HepG2 (cell line): ENCODE measurements around the gene GNL2. TPM values are rescaled to one million over a fixed set of nuclear protein-coding genes. Genes with fewer than 3 reads are reported as not detected.
A peak's percentile ranks its signal among the peaks of the same experiment; 100 is the strongest.

ENCODE experiments used
- AKAP8 ChIP-seq: sonication (generic); formaldehyde crosslinking; IDR thresholded peaks from 2 replicates; pipeline ENCODE4 v1.5.1; 2020; ENCODE audit warnings: mild to moderate bottlenecking, missing genetic modification reagents
- CREB1 ChIP-seq, 2 experiments: fragments of 450-650 bp in 1 of 2; IDR thresholded peaks; 2 replicates each; pipeline ENCODE4 v1.6.1; 2016 to 2017; ENCODE audit warnings: control low read depth in 1 of 2, mild to moderate bottlenecking in 1 of 2, missing compliant biosample characterization in 1 of 2, missing genetic modification characterization in 1 of 2
- ELF4 ChIP-seq: sonication (generic); formaldehyde crosslinking; IDR thresholded peaks from 2 replicates; pipeline ENCODE4 v1.5.0; 2020; ENCODE audit warnings: missing genetic modification reagents, mild to moderate bottlenecking, moderate library complexity, borderline replicate concordance
- ETV5 ChIP-seq: IDR thresholded peaks from 2 replicates; pipeline ENCODE4 v1.6.1; 2018; ENCODE audit warnings: missing biosample characterization, missing genetic modification reagents, inconsistent platforms, borderline replicate concordance
- GABPA ChIP-seq, 2 experiments: IDR thresholded peaks; 2 replicates each; pipeline ENCODE4 v1.6.1; 2011 to 2016; ENCODE audit warnings: low read depth in 2 of 2, low read length in 1 of 2, missing biosample characterization in 1 of 2, missing genetic modification characterization in 1 of 2
- KAT7 ChIP-seq: IDR thresholded peaks from 2 replicates; pipeline ENCODE4 v1.6.1; 2018; ENCODE audit warnings: borderline replicate concordance, missing compliant biosample characterization
- MTA1 ChIP-seq: sonication (generic); formaldehyde crosslinking; IDR thresholded peaks from 2 replicates; pipeline ENCODE4 v1.4.0; 2020; ENCODE audit warnings: missing genetic modification reagents, mild to moderate bottlenecking, borderline replicate concordance
- RAD51 ChIP-seq: fragments of 450-650 bp; IDR thresholded peaks from 2 replicates; pipeline ENCODE4 v1.6.1; 2016; ENCODE audit warnings: borderline replicate concordance
- SCMH1 ChIP-seq: sonication (generic); formaldehyde crosslinking; IDR thresholded peaks from 2 replicates; pipeline ENCODE4 v1.9.0; 2021; ENCODE audit warnings: missing genetic modification reagents, mild to moderate bottlenecking, borderline replicate concordance
- SOX13 ChIP-seq, 3 experiments: fragments of 450-650 bp in 1 of 3; sonication (generic) in 1 of 3; formaldehyde crosslinking in 1 of 3; IDR thresholded peaks in 2 of 3; conservative IDR thresholded peaks in 1 of 3; 2 replicates each; pipeline versions ENCODE4 v1.5.0 to v1.6.1; 2016 to 2020; ENCODE audit warnings: antibody characterized with exemption in 1 of 3, mild to moderate bottlenecking in 1 of 3, missing compliant biosample characterization in 1 of 3, missing genetic modification reagents in 1 of 3, moderate library complexity in 1 of 3
- TEAD2 ChIP-seq: sonication (generic); formaldehyde crosslinking; IDR thresholded peaks from 2 replicates; pipeline ENCODE4 v1.9.0; 2021; ENCODE audit warnings: missing genetic modification reagents
- TMF1 ChIP-seq: sonication (generic); formaldehyde crosslinking; IDR thresholded peaks from 2 replicates; pipeline ENCODE4 v1.8.1; 2022; ENCODE audit warnings: low read depth, missing genetic modification reagents
- ZNF260 ChIP-seq: sonication (generic); formaldehyde crosslinking; IDR thresholded peaks from 2 replicates; pipeline ENCODE4 v1.4.0; 2020; ENCODE audit warnings: missing genetic modification reagents, low read depth, mild to moderate bottlenecking, borderline replicate concordance
- ZNF766 ChIP-seq: sonication (generic); formaldehyde crosslinking; IDR thresholded peaks from 2 replicates; pipeline ENCODE4 v1.5.0; 2020; ENCODE audit warnings: missing genetic modification reagents, borderline replicate concordance
- ZNF883 ChIP-seq: sonication (generic); formaldehyde crosslinking; IDR thresholded peaks from 2 replicates; pipeline ENCODE4 v1.5.1; 2020; ENCODE audit warnings: mild to moderate bottlenecking, missing genetic modification reagents; ENCODE audit errors: not compliant biosample characterization
- polyA plus RNA-seq, 8 experiments: library from polyadenylated mRNA; depleted of rRNA in 3 of 8; stranded (reverse) in 7 of 8; unstranded in 1 of 8; fragments of >200 nt; fragmentation: Illumina TruSeq in 4 of 8; extraction: Trizol in 4 of 8; gene quantifications; 2 replicates each; pipeline versions ENCODE4 v1.2.1 to v1.2.3, GENCODE V29; 2011 to 2016; ENCODE audit warnings: low read depth in 4 of 8, missing spikeins in 1 of 8, mixed read lengths in 1 of 8; ENCODE audit not compliant: insufficient read depth in 1 of 8
- total RNA-seq, 5 experiments: library from RNA; depleted of rRNA; stranded (reverse); fragments of >200 nt; fragmentation: Illumina TruSeq; extraction: Trizol; gene quantifications; 2 replicates each; pipeline ENCODE4 v1.2.3, GENCODE V29; 2016; ENCODE audit warnings: low read depth in 1 of 5
- TF ChIP-seq, protein P1 (sequence below): IDR thresholded peaks from 2 replicates; pipeline ENCODE4 v1.6.1; 2016; ENCODE audit warnings: missing genetic modification reagents, missing compliant biosample characterization
- TF ChIP-seq, protein P2 (sequence below): sonication (generic); formaldehyde crosslinking; IDR thresholded peaks from 2 replicates; pipeline ENCODE4 v1.4.0; 2020; ENCODE audit warnings: missing genetic modification reagents; ENCODE audit errors: not compliant biosample characterization
- TF ChIP-seq, protein P3 (sequence below): sonication (generic); formaldehyde crosslinking; IDR thresholded peaks from 2 replicates; pipeline ENCODE4 v1.5.0; 2020; ENCODE audit warnings: mild to moderate bottlenecking, missing genetic modification reagents, borderline replicate concordance
- TF ChIP-seq, protein P4 (sequence below): sonication (generic); formaldehyde crosslinking; IDR thresholded peaks from 2 replicates; pipeline ENCODE4 v1.5.1; 2020; ENCODE audit warnings: missing genetic modification reagents, mild to moderate bottlenecking, borderline replicate concordance

GNL2 gene
- total and polyA plus RNA-seq, 2 of the 13 experiments (the other 11 are each of a cell fraction or from before 2014, with no cell fraction given) = 32.1 to 72.1 TPM

DNA sequence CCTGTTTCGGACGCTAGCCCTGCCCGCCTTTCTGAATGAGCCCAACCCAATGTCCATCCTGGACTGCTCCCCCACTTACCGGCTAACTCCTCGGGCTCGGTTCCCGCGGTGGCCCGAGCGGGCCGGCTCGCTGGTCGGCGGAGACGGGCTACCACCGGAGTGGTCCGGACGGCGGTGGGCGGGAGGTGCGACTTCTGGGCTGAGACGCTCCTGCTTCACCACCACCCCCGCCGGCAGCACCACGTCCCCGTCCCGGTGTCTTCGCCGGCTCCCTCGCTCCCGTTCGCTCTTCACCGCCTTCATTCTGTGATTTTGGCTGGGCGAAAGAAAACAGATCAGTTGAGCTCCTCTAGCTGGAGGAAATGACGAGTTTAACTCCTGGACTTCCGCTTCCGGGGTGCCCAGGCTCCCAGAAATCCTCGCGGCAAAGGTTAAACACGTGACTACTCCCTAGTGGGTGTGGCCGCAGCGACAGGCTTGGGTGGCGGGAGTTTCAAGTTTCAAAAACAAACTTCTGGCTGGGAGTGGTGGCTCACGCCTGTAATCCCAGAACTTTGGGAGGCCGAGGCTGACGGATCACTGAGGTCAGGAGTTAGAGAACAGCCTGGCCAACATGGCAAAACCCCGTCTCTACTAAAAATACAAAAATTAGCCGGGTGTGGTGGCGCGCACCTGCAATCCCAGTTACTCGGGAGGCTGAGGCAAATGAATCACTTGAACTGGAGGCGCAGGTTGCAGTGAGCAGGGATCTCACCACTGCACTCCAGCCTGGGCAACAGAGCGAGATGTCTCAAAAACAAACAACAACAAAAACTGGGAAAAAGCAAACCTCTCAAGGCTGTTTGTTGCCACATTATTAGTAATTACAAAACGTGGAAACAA is 41.6 kb downstream of the GNL2 start, which contains the start of gene SNIP1 (continued):
- TF ChIP-seq, protein P1, sequence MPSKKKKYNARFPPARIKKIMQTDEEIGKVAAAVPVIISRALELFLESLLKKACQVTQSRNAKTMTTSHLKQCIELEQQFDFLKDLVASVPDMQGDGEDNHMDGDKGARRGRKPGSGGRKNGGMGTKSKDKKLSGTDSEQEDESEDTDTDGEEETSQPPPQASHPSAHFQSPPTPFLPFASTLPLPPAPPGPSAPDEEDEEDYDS (CRISPR knock-in tag) = peak; percentile 51; the same call in 1 of the 2 replicates
- no peak for TF ChIP-seq SOX13 (IDR thresholded peaks at IDR 0.05)
- peak in 1 of 2 experiments; percentile 21; a peak in 1 of 4 replicates for TF ChIP-seq SOX13 (CRISPR knock-in tag; conservative IDR thresholded peaks at IDR 0.05 in 1 of 2, IDR thresholded peaks at IDR 0.05 in 1 of 2)
- TF ChIP-seq KAT7 (CRISPR knock-in tag) = peak; percentile 71; the same call in 1 of the 2 replicates
- TF ChIP-seq CREB1 (IDR thresholded peaks at IDR 0.05) = peak; percentile 83
- peak; percentile 99 for TF ChIP-seq CREB1 (CRISPR knock-in tag; IDR thresholded peaks at IDR 0.05)
- TF ChIP-seq ZNF883 (CRISPR knock-in tag) = peak; percentile 70
- 0 out of 2 replicates have a peak, but pooled peaks have one; percentile 47 for TF ChIP-seq TEAD2 (CRISPR knock-in tag)
- peak; percentile 85 for TF ChIP-seq GABPA (IDR thresholded peaks at IDR 0.05; ENCODE audit: low read depth, low read length)
- peak; percentile 97 for TF ChIP-seq GABPA (CRISPR knock-in tag; IDR thresholded peaks at IDR 0.05; ENCODE audit: low read depth)
- TF ChIP-seq ELF4 (CRISPR knock-in tag) = 0 out of 2 replicates have a peak, but pooled peaks have one; percentile 63
- TF ChIP-seq AKAP8 (CRISPR knock-in tag) = peak; percentile 27; the same call in 1 of the 2 replicates
- no peak for TF ChIP-seq ZNF260 (CRISPR knock-in tag)
- peak; percentile 28; the same call in 1 of the 2 replicates for TF ChIP-seq MTA1 (CRISPR knock-in tag)
- TF ChIP-seq, protein P2, sequence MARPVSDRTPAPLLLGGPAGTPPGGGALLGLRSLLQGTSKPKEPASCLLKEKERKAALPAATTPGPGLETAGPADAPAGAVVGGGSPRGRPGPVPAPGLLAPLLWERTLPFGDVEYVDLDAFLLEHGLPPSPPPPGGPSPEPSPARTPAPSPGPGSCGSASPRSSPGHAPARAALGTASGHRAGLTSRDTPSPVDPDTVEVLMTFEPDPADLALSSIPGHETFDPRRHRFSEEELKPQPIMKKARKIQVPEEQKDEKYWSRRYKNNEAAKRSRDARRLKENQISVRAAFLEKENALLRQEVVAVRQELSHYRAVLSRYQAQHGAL (CRISPR knock-in tag) = peak; percentile 35
- TF ChIP-seq TMF1 (CRISPR knock-in tag) = peak; percentile 37; the same call in 1 of the 2 replicates
- TF ChIP-seq ETV5 = peak; percentile 43; the same call in 1 of the 2 replicates
- TF ChIP-seq, protein P3, sequence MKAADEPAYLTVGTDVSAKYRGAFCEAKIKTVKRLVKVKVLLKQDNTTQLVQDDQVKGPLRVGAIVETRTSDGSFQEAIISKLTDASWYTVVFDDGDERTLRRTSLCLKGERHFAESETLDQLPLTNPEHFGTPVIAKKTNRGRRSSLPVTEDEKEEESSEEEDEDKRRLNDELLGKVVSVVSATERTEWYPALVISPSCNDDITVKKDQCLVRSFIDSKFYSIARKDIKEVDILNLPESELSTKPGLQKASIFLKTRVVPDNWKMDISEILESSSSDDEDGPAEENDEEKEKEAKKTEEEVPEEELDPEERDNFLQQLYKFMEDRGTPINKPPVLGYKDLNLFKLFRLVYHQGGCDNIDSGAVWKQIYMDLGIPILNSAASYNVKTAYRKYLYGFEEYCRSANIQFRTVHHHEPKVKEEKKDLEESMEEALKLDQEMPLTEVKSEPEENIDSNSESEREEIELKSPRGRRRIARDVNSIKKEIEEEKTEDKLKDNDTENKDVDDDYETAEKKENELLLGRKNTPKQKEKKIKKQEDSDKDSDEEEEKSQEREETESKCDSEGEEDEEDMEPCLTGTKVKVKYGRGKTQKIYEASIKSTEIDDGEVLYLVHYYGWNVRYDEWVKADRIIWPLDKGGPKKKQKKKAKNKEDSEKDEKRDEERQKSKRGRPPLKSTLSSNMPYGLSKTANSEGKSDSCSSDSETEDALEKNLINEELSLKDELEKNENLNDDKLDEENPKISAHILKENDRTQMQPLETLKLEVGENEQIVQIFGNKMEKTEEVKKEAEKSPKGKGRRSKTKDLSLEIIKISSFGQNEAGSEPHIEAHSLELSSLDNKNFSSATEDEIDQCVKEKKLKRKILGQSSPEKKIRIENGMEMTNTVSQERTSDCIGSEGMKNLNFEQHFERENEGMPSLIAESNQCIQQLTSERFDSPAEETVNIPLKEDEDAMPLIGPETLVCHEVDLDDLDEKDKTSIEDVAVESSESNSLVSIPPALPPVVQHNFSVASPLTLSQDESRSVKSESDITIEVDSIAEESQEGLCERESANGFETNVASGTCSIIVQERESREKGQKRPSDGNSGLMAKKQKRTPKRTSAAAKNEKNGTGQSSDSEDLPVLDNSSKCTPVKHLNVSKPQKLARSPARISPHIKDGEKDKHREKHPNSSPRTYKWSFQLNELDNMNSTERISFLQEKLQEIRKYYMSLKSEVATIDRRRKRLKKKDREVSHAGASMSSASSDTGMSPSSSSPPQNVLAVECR (CRISPR knock-in tag) = peak; percentile 95
- peak; percentile 64; the same call in 1 of the 2 replicates for TF ChIP-seq ZNF766 (CRISPR knock-in tag)
- TF ChIP-seq RAD51 = peak; percentile 88
- TF ChIP-seq SCMH1 (CRISPR knock-in tag) = no peak
- TF ChIP-seq, protein P4, sequence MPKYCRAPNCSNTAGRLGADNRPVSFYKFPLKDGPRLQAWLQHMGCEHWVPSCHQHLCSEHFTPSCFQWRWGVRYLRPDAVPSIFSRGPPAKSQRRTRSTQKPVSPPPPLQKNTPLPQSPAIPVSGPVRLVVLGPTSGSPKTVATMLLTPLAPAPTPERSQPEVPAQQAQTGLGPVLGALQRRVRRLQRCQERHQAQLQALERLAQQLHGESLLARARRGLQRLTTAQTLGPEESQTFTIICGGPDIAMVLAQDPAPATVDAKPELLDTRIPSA (CRISPR knock-in tag) = no peak
